T-helper 2 cell (primary cell): ENCODE data around the gene ZNF280D.
A peak's percentile ranks its signal among the peaks of the same experiment; 100 is the strongest.

Experiments used
- DNase-seq, 5 experiments: peaks; one replicate each; pipeline versions ENCODE4 v3.0.0 to v3.0.0-alpha.2; 2012 to 2022

Gene ZNF280D

DNA sequence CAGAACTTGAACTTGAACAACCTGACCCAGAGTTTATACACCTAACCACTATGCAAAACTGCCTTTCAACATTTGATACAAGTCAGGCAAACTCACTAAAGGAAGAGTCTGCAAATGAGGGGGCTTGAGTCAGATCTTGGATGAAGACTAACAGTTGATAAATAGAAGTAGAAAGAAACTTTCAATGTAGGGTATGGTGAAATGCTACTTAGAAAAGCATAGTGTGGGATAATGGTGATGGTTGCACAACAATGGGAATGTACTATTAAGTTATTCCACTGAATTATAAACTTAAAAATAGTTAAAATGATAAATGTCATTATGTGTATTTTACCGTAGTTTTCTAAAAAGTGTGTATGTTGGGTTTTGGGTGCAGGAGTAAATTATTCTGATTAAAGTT lies 19.7 kb upstream of the ZNF280D start:
- no peak for DNase-seq

DNA sequence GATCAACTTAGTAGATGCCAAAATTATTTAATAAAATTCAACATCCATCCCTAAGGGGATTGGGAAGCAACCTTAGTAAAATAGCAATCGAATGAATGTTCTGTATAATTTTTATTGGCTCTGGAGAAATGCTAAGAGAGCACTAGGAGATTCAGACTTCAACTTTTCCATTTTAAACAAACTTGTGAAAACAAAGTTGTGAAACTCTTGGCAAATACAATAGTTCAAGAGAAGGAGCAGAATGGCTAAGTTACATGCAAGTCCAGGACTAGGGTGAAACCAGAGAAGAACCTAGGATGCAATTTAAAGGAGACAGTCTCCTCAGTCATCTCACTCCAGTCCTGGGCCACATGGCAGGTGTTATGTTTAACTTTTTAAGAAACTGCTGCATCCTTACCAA lies 16.7 kb upstream of the ZNF280D start:
- DNase-seq: no peak

DNA sequence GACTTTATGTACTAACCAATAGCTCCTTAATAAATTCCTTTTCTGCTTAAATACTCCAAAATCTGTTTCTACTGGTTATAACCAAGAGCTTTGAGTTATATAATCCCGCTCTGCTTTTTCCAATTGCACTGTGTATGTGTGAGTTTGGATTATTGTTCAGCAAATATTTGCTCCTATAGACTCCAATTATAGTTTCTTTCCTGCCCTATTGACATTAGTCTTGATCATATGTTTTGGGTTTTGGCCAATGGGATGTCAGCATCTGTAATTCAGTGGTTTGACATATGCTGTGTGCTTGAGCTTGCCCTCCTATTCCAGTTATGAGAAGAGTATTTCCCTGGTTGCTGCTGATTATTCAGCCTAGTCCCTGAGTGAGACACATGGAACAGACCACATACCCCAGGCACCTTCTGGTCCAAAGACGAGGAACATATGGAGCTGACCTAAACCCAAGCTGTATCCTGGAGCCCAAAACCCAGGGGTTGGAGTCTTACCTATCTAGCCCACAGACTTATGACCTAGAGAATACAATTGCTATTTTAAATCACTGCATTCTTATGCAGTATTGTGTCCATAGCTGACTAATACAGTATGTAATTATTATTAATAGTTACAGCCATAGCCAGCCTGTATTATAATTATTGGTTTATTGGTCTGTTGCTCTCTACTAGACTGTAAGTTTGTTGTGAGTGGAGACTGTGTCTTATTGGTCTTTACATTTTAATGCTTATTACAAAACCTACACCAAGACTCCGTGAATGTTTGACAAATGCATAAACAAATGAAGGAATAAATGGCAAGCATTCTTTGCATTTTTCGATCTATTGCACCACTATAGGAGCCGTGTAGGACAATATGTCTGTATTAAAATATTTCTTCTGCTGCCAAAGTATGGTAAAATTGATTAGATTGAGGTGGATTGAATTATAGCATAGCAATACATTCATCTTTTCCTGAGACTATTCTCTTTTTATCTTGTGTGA lies 11.7 kb upstream of the ZNF280D start:
- DNase-seq: no peak

DNA sequence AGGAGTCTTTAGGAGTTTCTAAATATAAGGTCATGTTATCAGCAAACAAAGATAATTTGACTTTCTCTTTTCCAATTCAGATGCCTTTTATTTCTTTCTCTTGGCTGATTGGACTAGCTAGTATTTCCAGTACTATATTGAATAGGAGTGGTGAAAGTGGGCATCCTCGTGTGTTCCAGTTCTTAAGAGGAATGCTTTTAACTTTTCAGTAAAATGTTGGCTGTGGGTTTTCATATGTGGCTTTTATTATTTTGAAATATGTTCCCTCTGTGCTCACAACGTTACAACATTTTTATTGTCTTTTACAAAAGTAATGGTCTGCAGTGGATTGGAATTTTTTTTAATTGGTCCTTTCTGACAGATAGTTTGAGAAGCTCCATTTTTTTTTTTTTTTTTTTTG lies 8.2 kb upstream of the ZNF280D start:
- no peak for DNase-seq

DNA sequence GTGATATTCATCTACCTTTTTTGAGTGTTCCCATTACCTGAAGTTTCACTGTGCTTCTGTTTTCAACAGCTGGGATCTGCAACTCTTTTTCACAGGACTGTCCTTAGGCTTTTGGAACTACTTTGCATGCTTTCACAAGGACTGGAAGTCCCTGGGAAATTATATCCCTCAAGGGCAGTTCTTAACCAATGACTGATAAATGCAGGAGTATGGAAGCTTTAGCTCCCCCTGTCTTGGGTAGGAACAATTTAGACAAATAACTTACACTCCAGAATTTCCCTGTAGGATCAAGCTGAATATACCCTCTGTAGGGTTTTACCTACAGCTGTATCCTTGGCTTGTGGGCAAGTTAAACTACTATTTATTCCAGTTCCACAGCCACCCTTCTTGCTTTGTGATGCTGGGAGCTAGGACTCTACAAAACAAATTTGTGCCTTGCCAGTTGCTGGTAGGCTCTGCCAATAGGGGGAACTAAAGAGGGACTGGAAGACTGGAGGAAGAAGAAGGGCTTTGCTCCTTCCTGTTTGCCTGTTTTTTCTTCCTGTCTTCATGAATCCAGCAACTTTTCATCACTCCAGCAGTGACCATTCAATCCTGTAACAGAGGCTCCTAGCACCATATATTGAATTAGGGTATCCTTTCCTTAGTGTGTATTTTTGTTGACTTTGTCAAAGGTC lies 6.8 kb upstream of the ZNF280D start:
- DNase-seq: peak in 1 of 5 experiments; percentile 22

DNA sequence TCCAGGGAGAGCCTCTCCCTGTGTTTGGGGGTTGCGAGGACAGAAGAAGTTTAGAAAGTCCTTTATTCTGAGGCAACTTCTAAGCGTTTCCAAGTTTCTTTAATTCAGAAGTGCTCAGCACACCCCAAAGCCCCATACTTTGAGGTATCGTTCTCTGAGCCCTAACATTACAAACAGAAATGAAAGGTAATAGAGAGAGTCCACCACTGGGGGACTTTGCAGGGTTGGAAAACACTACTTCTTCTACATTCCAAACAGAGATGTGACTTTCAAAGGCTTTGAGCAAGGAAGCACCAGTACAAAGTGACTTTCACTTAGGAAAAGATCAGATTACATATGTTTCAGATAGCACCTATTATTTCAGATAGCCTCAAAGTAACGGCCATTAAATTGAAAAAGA lies 6.2 kb upstream of the ZNF280D start:
- DNase-seq: no peak

DNA sequence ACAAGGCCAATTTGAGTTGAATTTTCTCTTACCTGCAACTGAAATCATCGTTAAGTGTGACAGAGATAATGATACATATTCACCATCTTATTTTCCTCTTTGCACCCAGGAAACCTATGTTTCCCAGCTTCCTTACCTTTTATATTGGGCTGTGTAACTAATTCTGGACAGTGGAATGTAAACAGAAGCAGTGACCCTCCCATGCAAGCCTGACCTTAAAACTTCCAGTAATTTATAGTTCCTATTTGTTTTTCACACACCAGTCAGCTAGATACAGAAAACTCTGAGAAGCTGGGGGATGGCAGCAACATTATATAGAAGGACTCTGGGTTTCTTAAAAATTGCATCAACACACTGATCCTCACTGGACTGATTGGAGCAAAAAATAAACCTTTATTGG lies 4.5 kb upstream of the ZNF280D start:
- DNase-seq: no peak

DNA sequence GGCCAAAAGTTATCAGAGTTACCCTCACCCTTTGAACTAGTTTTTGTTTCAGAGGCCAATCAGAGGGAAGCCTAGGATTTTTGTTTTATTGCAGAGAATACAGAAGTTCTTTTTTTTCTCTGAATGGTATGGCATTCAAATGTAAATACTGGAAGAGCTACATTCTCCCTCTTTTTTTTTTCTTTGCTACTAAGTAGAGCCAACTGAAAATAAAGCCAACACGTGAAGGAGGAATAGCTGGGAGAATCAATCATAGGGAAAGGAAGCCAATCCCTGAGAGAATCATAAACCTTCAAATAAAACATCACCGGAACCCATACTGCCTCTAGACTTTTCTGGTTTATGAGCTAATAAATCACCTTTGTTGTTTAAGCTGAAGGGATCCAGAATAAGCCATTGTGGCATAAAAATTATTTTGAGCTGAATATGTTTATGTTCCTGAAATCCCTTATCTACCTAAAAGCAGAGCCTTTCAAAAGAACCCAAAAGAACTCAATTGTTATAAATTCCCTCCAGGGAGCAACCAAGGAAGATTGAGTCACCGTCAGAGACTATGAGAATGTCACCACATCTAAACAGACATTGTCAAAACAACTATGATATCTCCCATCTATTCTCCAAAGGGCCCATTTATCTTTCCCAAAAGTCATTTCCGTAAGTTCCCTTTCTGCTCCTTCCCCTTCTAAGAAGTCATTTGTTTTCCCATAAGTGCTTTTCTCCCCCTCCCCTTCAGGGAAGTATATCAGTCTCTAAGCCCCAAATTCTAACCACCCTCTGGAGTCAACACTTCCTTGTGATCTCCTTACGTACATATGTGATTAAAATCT lies 3.8 kb upstream of the ZNF280D start:
- no peak for DNase-seq

DNA sequence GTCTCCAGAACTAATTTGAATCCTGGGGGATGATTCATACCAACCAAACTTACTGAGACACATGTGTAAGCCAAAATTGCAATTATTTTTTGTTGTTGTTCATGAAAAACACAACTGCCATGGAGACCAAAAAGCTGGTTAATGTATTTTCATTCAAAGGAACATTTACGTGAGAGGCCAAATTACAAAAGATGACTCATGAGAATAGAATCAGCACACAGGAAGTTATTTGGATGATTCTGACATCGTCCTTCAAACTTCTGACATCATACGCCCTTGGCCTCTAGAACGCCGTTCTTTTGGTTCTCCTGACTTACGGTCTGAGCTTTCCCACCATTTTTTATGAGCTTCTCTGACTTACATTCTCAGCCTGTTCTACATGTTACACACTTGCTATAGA lies 3.0 kb upstream of the ZNF280D start:
- no peak for DNase-seq

DNA sequence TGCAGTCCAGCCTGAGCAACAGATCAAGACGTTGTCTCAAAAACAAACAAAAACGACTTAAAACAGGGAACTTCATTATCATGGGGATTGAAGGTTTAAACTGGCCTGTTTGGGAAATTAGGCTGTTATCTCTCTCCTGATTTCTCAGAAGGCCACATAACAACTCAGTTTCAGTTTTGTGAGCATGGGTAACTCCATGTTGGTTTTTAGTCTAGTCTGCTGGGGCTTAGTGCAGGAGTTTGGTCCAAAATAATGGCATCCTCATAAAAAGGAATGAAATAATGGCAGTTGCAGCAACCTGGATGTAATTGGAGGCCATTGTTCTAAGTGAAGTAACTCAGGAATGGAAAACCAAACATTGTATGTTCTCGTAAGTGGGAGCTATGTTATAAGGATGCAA lies 2.3 kb upstream of the ZNF280D start:
- no peak for DNase-seq

DNA sequence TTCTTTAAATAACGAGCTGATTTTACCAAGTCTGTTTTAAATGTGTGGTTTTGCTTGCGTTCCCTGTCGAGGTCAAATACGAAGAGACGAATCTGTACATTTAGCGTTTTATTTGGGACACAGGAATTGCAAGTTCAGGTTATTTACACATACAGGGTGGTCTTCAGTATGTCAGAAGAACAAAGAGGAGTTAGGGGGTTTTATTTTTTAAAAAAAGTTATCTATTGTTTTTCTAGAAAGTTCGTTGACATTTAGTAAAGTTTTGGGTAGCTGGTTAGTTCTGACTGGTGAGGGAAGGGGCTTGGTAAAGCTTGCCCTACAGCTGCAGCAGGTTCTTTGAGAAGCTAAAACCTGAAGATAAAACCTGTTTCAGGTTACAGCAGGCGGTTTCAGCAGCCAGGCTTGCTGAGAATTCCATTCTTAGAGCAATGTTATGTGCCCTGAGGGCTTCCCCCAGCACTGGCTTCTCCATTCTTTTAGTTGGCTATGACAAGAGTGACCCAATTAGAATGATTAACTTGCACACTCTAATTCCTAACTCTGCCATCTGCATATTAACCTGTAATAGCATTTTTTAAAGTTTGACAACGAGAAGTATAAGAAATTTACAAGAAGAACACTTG lies 815 bp upstream of the ZNF280D start:
- DNase-seq: peak in 1 of 5 experiments; percentile 36

DNA sequence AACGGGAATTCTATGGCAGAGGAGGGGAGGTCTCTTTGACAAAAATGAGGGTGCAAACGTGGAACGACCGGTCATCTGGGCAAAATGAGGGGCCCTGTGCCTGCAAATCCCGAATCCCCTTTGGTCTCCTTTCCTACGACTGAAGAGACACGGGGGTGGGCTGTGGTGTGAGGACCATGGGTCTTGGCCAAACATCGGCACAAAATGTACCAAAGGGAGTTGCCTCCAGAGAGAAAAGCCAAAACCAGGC lies 498 bp downstream of the ZNF280D start:
- no peak for DNase-seq

DNA sequence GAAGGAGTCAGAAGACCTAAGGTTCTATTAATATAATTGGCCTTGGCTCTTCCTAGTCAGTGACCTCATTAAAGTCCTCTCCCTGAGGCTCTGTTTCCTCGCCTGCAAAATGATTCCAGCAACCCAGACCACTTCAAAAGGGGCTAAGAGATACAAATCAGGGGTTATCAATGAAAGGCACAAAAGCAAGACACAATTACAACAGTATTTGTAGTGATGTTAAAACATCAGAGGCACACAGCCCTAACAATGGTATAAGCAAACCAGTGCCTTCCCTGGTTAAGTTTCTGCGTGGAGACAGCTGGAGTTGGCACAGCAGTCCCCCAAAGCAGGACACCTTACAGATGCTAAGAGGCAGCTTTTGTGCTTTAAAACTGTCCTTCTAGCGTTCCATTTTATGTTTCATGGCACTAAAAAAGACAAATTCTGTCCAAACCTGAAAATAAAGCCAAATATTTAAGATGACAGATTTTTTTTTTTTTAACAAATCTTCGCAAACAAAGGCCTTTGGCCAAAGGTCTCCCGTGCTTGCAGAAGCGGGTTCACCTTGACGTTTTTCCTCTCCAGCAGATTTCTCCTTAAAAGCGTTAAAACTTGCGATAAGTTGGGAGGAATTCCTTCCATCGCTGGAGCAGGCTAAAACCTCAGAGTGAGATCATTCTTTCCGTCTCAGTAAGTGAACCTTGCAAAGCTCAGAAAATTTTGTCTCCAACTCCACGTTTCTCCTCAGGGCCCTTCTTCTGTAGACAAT lies 999 bp downstream of the ZNF280D start:
- DNase-seq: peak in 1 of 5 experiments; percentile 32

DNA sequence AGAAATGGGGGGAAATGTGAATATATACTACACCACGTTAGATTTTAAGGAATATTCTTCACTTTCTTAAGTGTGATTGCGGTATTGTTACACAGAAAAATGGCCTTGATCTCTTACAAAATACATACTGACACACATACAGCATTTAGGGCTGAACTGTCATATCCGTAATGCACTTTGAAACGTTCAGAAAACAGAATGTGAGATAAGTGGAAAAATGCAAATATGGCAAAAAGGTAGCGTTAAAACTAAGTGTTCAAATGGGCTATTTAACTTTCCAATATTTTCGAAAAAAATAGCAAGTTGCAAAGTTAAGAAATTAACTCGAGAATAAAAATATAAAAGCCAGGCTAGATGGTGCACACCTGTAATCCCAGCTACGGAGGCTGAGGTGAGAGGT lies 1.8 kb downstream of the ZNF280D start:
- DNase-seq: no peak

DNA sequence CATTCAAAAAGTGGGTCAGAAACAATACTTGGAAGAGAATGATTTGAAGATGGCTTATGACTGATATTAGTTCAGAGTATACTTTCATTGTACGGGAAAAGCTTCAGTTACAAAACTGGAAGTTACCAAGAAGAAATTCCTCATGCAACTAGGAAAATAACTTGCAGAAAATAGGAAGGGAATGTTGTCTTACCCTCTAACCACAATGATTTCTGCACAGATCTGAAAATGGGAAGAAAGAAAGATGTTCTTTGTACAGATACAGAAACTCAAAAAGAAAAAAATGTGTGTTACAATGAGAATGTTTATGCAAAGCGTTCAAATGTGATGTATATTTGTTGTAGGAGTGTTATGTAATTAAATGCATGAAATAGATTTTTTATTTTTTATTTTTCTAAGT lies 3.7 kb downstream of the ZNF280D start:
- DNase-seq: no peak

DNA sequence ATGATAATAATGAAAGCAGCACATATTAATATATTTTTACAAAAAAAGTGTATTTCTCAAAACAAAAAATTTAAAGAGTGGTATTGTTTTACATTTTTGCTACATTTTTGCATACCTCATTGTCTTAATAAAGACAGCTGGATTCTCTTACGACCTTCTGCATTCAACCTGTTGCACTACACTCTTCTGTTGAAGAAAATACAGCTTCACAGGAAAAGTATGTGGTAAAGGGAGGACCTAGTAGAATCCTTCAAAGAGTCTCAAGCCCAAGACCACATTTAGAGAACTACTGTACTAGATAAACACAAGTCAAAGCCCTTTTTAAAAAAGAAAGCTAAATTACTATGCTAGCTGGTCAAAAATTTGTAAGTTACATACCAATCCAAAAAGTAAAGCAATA lies 7.9 kb downstream of the ZNF280D start:
- DNase-seq: no peak

DNA sequence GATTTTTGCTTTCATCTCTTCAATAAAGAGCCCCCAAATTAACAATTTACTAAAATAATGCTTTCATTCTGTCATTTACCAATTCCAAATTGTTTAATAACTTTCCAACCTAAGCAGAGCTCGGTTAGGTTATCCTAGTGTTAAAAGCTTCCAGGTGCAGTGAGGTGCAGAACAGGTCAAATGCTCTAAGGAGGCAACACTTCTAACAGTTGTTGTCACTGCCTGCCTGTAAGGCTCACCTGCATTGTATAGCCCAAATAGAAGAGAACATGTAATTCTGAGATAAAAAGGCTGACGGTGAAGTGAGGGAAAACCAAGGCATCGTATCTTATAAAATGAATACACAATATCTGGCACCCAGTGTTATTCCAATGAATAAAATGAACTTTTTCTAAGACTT lies 9.1 kb downstream of the ZNF280D start:
- no peak for DNase-seq

DNA sequence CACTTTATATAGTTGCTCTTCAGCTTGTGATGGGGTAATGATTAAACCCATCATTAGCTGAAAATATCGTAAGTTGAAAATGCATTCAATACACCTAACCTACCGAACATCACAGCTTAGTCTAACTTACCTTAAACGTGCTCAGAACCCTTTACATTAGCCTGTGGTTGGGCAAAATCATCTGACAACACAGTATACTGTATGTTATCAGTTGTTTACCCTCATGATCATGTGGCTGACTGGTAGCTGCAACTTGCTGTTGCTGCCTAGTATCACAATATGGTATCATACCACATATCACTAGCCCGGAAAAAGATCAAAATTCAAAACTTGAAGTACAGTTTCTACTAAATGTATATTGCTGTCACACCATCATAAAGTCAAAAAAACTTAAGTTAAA lies 9.5 kb downstream of the ZNF280D start:
- peak in 1 of 5 experiments; percentile 40 for DNase-seq

DNA sequence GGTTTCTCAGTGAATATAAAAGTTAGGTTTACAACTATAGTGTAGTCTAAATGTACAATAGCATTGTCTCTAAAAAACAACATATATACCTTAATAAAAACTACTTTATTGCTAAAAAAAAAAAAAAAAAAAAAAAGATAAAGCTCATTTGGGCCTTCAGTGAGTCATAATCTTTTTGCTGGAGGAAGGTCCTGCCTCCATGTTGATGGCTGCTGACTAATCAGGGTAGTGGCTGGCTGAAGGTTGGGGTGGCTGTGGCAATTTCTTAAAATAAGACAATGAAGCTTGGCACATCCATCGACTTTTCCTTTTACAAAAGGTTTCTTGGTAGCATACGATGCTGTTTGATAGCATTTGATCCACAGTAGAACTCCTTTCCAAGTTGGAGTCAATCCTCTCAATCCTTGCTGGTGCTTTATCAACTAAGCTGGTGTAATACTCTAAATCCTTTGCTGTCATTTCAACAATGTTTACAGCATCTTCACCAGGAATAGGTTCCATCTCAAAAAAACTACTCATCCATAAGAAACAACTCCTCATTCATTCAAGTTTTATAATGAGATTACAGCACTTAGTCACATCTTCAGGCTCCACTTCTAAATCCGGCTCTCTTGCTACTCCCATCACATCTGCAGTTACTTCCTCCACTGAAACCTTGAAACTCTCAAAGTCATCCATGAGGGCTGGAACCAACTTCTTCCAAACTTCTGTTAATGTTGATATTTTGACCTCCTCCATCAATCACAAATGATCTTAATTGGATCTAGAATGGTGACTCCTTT lies 13.3 kb downstream of the ZNF280D start:
- DNase-seq: peak in 1 of 5 experiments; percentile 31

DNA sequence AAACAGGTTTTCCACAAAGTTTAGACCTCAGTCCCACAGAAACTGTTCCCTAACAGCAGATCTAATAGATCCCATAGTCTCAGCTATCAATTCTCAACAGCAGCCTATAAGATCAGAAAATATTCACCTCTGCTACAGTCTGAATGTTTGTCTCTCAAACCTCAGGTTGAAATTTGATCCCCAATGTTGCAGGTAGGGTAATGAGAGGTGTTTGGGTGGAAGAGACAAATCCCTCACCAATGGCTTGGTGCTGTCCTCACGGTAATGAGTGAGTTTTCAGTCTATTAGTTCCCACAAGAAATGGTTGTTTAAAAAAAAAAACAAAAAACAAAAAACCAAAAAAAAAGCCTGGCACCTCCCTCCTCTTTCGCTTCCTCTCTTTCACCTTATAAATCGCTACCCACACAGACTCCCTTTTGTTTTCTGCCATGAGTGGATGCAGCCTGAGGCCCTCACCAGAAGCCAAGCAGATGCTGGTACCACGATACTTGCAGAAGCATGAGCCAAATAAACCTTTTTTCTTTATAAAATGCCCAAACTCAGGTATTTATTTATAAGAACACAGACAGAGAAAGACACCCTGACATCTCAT lies 14.2 kb downstream of the ZNF280D start:
- no peak for DNase-seq

DNA sequence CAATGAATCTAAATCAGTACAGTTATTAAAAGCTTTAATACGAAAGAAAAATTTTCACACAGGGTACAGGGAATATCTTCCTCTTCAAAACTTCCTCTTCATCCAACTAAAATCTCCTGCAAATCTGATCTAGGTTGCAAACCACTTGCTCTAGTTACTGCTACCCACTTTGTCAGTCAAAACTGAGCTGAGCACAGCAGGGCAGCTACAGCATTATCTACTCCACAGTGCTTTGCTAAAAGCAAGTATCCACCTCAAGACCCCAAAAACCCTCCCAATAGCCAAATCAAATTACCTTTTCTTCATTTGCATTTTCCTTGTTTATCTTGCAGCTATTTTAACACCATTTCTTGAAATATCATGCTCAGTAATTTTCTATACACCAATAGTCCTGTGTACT lies 14.7 kb downstream of the ZNF280D start:
- DNase-seq: no peak
